ENCODE results near the gene RAD9A.

The RAD9A gene

DNA sequence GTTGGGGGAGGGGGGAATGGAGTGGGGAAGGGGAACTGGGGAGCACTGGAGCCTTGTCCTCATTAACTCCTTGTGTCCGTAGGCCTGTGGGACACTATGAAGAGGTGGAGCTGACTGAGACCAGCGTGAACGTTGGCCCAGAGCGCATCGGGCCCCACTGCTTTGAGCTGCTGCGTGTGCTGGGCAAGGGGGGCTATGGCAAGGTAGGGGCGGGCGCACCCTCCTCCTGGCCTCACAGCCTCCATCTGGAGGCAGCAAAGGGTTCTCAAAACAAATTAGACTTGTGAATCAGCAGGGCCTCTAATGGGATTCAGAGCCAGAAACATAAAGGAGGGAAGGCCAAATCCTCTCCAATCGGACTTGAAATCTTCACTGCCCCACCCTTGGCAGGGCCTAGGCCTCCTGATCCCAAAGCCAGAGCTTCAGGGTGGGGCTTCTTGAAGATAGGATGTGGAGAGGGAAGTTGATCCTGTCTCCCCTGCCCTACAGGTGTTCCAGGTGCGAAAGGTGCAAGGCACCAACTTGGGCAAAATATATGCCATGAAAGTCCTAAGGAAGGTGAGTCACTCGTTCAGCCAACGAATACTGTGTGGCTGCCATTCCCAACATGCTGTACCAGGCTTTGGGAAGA lies 37.4 kb downstream of the RAD9A start:
- TF ChIP-seq, protein P1, sequence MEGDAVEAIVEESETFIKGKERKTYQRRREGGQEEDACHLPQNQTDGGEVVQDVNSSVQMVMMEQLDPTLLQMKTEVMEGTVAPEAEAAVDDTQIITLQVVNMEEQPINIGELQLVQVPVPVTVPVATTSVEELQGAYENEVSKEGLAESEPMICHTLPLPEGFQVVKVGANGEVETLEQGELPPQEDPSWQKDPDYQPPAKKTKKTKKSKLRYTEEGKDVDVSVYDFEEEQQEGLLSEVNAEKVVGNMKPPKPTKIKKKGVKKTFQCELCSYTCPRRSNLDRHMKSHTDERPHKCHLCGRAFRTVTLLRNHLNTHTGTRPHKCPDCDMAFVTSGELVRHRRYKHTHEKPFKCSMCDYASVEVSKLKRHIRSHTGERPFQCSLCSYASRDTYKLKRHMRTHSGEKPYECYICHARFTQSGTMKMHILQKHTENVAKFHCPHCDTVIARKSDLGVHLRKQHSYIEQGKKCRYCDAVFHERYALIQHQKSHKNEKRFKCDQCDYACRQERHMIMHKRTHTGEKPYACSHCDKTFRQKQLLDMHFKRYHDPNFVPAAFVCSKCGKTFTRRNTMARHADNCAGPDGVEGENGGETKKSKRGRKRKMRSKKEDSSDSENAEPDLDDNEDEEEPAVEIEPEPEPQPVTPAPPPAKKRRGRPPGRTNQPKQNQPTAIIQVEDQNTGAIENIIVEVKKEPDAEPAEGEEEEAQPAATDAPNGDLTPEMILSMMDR (IDR thresholded peaks at IDR 0.05; ENCODE audit: extremely low read depth, missing control alignments), result no peak
- no peak for DNase-seq (ENCODE audit: low spot score)

DNA sequence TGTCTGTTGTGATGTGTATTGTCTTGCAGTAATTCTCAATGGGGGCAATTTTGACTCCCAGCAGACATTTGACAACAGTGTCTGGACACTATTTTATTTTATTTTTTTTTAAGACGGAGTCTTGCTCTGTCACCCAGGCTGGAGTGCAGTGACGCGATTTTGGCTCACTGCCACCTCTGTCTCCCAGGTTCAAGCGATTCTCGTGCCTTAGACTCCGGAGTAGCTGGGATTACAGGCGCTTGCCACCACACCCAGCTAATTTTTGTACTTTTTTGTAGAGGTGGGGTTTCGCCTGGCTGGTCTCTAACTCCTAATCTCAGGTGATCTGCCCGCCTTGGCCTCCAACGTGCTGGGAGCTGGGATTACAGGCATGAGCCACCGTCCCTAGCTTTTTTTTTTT lies 37.9 kb downstream of the RAD9A start:
- DNase-seq (ENCODE audit: low spot score), result no peak
- TF ChIP-seq, protein P1 (IDR thresholded peaks at IDR 0.05; ENCODE audit: extremely low read depth, missing control alignments), result no peak

DNA sequence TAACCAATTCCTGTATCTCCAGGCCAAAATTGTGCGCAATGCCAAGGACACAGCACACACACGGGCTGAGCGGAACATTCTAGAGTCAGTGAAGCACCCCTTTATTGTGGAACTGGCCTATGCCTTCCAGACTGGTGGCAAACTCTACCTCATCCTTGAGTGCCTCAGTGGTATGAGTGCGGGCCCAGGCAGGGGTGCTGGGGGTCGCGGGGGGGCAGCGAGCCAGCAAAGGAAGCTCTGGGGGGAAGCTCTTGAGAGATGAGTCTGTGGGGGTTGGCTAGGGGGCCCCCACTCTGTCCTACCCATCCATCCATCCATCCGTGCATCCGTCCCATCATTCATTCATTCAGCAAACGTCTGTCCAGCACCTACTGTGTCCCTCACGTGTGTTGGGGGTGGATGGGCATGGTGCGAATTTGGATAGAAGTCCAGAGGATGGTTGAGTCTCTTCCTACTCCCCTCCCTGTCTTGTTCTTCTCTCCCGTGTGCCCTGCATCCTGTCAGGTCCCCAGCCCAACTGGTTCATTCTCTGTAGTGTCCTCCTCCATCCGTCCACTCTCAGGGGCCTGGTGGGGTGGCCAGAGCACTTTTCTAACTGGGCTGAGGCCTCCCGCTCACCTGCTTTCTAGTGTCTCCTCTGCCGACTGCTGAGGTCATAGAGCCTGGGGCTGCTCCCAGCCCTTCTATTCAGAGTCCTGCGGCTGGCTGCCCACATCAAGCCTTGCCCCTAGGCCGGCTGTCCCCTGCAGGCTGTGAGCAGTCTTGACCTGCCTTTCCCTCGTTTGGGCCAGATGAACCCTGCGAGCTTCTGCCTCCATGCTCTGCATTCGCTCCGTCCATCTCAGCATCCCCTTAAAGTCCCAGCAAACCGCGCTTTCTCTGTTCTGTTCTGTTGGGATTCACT lies 39.8 kb downstream of the RAD9A start:
- TF ChIP-seq, protein P1 (IDR thresholded peaks at IDR 0.05; ENCODE audit: extremely low read depth, missing control alignments), result no peak

DNA sequence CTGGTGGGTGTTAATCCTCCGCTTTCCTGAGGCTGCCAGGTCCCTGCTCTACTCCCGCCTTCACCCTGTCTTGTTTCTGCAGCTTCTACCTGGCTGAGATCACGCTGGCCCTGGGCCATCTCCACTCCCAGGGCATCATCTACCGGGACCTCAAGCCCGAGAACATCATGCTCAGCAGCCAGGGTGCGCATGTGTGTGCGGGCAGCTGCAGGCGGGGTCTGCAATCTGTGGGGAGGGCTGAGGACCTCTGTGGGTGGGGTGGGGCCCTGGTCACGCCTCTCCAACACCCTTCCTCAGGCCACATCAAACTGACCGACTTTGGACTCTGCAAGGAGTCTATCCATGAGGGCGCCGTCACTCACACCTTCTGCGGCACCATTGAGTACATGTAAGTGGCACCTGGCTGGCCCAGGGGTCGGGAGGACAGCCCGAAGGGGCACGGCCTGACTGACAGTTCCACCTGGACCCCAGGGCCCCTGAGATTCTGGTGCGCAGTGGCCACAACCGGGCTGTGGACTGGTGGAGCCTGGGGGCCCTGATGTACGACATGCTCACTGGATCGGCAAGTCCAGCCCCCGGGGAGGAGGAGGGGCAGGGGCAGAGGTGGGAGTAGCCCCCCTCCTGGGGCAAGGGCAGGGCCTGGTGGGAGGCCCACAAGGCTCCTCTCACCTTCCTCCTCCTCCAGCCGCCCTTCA lies 41.0 kb downstream of the RAD9A start:
- TF ChIP-seq, protein P1 (IDR thresholded peaks at IDR 0.05; ENCODE audit: extremely low read depth, missing control alignments), result no peak
- DNase-seq (ENCODE audit: low spot score), result no peak

More for the DNA sequence above, 39.8 kb downstream of the RAD9A start:
- DNase-seq (ENCODE audit: low spot score), result no peak

DNA sequence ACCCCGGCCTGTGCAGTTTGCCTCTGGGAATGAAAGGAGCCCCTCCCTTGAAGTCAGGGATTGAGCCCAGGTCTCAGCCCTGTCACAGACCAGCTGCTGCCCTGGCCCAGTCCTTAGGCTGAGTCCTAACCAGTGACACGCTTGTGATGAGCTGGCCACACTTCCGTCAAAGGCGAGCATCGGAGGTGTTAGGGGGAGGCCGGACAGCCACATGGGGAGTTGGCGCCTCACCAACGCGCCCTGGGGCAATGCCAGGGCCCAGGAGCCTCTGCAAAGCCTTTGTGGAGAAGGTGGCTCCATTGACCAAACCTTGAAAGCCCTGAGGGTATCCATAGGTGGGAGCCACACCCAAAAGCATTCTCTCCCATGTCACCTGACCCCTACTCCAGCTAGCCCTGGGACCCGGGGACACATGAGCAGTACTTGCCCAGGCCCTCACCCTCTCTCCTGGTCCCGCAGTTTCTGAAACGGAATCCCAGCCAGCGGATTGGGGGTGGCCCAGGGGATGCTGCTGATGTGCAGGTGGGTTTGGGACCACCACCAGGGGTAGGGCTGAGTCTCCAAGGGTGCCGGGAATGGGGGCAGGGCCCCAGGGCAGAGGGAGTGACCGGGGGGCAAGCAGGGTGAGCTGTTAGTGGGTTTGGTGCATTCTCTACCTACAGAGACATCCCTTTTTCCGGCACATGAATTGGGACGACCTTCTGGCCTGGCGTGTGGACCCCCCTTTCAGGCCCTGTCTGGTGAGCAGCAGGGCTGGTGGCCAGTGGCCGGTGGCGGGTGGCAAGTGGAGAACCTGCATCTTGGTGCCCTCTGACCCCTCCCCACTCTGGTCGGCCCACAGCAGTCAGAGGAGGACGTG lies 42.0 kb downstream of the RAD9A start:
- DNase-seq (ENCODE audit: low spot score), result no peak
- TF ChIP-seq, protein P1 (IDR thresholded peaks at IDR 0.05; ENCODE audit: extremely low read depth, missing control alignments), result no peak

DNA sequence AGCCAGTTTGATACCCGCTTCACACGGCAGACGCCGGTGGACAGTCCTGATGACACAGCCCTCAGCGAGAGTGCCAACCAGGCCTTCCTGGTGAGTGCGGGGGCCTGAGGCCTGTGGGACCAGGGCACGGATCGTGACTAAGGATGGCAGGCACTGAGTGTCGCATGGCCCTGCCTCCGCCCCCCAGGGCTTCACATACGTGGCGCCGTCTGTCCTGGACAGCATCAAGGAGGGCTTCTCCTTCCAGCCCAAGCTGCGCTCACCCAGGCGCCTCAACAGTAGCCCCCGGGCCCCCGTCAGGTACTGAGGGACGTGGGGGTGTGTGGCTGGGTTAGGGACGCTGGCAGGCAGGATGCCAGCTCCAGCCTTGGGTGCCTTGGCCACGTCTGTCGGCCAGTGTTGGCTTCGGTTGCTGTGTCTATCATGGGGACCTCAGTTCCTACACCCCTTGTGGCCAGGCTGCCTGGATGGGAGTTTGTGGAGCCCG lies 42.7 kb downstream of the RAD9A start:
- TF ChIP-seq, protein P1 (IDR thresholded peaks at IDR 0.05; ENCODE audit: extremely low read depth, missing control alignments), result no peak
- no peak for DNase-seq (ENCODE audit: low spot score)

Measured in GM20000 (cell line).